GM12872 (cell line): ENCODE measurements around the gene ANAPC16.

ENCODE experiments used
- TF ChIP-seq, protein P1 (sequence below): IDR thresholded peaks from 3 replicates; pipeline ENCODE4 v1.5.1; 2011; ENCODE audit warnings: low read depth, mild to moderate bottlenecking, low read length, moderate library complexity; ENCODE audit not compliant: insufficient read depth

ANAPC16 gene

DNA sequence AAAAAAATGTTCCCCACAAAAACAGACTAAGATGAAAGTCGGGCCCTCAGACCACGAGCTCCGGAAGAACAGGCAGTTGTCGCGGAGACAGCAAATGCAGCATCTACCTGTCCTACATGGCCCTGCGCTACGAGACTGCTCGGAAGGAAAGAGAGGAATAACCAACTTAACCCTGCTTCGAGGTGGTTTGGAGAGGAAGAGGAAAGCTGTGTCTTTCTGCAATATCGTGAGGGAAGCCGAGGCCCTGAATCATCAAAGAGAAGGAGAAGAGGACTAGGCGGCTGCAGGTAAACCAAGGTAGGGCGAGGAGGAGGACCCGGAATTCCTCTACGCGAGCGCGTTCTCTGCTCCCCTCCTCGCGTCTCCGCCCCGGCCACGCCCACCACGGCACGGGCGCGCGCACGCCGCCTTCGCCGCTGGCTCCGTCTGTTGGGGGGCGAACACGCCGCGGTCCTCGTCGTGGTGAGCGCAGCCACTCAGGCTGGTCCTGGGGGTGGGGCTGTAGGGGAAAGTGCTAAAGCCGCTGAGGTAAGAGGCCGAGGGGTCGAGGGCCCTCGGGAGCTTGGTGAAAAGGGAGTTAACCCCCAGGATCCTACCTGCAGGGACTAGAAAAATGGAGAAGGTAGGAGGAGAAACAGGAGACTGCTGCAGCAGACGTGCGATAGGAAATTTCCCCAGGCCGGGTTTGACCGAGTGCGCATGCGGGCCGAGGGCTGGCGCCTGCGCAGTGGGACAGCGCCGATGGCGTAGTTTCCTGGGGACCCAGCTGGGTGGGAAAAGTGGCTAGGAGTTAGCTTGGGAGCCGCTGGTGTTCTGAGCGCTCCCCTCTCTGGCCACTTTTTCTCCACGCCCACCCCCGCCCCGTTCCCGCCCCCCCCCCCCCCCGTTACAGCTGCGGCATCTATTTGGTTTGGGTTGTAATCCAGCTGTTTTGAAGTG is at the start of gene ANAPC16, which contains the start of gene ASCC1:
ANAPC16 (plus strand) TSS at position 402 of the 939 bp plus-strand sequence. CDS start 7,903 bp downstream, outside the sequence.
ASCC1 (minus strand) TSS at position 666 of the 939 bp plus-strand sequence. CDS start 2,978 bp downstream, outside the sequence.
- TF ChIP-seq, protein P1, sequence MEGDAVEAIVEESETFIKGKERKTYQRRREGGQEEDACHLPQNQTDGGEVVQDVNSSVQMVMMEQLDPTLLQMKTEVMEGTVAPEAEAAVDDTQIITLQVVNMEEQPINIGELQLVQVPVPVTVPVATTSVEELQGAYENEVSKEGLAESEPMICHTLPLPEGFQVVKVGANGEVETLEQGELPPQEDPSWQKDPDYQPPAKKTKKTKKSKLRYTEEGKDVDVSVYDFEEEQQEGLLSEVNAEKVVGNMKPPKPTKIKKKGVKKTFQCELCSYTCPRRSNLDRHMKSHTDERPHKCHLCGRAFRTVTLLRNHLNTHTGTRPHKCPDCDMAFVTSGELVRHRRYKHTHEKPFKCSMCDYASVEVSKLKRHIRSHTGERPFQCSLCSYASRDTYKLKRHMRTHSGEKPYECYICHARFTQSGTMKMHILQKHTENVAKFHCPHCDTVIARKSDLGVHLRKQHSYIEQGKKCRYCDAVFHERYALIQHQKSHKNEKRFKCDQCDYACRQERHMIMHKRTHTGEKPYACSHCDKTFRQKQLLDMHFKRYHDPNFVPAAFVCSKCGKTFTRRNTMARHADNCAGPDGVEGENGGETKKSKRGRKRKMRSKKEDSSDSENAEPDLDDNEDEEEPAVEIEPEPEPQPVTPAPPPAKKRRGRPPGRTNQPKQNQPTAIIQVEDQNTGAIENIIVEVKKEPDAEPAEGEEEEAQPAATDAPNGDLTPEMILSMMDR = no peak

DNA sequence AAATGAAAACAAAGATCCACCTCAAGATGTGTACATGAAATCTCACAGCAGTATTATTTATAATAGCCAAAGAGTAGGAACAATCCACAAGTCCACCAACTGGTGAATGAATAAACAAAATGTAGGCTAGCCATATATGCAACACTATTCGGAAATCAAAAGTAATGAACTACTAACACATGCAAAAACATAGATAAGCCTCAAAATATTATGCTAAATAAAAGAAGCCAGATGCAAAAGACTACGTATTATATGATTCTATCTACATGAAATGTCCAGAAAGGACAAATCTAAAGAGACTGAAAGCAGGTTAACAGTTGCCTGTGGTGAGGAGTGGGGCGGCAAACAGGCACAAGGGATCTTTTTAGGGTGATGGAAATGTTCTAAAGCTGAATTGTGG is 48.7 kb upstream of the ANAPC16 start:
- TF ChIP-seq, protein P1 = no peak

DNA sequence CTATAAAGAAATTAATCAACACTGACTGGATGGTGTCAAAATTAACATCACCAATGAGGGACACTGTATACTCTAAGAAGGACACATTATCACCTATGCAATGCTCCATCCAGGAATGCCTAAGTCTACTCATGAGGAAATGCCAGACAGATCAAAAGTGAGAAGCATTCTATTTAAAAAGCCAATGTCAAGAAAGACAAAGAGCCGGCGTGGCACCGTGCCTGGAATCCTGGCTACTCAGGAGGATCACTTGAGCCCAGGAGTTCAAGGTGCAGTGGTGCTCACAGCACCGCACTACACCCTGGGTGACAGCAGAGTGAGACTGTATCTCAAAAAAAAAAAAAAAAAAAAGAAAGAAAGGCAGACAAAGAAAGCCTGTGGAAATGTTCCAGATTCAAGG is 45.5 kb upstream of the ANAPC16 start:
- TF ChIP-seq, protein P1 = no peak

DNA sequence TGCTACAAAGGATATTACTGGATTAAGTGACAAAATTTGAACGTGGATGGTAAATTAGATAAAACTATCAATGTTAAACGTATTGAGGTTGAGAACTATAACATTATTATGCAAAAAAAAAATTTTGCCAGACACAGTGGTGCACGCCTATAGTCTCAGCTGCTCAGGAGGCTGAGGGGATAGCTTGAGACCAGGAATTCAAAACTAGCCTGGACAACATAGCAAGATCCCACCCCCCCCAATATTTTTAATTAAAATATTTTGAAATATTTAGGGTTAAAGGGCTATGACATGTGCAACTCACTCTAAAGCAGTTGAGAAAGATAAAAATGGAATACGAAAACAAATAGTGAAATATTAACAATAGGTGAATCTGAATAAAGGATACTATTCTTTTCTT is 45.1 kb upstream of the ANAPC16 start:
- TF ChIP-seq, protein P1 = no peak

DNA sequence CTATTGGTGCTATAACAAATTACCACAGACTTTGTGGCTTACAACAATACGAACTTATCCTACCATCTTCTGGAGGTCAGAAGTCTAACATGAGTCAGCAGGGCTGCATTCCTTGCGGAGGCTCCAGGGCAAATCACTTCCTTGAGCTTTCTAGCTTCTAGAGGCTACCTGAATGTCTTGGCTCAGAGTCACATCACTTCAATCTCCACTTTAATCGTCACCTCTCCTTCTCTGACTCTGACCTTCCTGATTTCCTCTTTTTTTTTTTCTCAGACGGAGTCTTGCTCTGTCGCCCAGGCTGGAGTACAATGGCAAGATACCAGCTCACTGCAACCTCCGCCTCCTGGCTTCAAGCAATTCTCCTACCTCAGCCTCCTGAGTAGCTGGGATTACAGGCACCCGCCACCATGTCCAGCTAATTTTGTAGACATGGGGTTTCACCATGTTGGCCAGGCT is 44.6 kb upstream of the ANAPC16 start:
- TF ChIP-seq, protein P1 = no peak

DNA sequence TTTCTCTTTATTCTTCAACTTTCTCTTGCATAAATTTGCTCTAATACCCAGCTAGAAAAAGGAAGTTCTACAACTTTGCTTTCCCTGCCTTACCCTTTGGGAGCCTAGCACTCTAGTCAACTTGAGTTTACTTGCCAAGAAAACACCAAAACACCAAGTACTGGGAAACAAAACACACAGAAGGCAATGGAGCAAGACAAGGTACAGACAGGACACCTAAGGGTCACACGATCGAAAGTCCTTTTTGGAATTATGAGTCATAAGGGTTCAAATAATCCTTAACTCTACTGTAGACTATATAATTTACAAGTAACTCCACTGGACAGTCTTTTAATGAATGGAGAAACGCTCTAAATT is 42.6 kb upstream of the ANAPC16 start:
- TF ChIP-seq, protein P1 = no peak

DNA sequence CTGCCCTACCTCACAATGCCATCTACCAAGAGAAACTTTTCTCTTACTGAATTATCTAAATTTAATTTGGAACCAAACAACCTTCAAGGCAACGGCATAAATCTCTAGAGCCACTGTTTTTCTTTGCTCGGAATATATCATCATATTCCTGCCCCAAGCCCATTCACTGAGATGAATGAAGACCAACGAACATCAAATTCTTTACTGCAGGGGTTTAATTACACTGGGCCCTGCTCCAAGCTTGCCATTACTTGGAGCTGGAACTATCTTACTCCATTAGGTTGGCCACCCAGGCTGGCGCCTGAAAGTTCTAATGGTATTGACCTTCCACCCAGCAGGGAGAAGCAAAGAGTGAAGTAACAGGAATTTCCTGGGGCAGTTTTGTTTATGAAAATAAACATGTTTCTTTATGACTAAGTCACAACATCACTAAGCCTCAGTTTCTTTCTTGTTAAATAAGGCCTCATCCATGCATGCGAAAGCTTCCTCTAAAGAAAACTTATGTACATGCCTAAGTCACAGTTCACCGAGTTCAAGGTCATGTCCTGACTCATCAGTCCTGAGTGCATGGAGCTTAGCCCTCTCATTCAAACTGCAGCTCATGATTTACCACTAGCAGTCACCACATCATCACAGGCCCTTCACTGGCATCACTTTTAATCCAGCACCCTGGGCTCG is 42.1 kb upstream of the ANAPC16 start:
- TF ChIP-seq, protein P1 = no peak
